Measurements from ENCODE around the gene SOX8.

The SOX8 gene

GRCh38 chr16:1029259-1029545 lies 47.6 kb downstream of the SOX8 start:
- Histone ChIP-seq H3K27ac (no peak overlapping the region), H3K4me3 (no peak overlapping the region)
- TF ChIP-seq CTCF (IDR thresholded peaks at IDR 0.05), result no peak
- DNase-seq (ENCODE audit: low spot score), result no peak

GRCh38 chr16:1030473-1030901 lies 48.9 kb downstream of the SOX8 start:
- no peak for DNase-seq (ENCODE audit: low spot score)
- TF ChIP-seq CTCF (IDR thresholded peaks at IDR 0.05), result no peak
- Histone ChIP-seq H3K4me3 (peak overlapping the region; percentile 28), H3K27ac (peak overlapping the region in 1 of 2 donors; percentile 45)

GRCh38 chr16:1031666-1032065 lies 50.1 kb downstream of the SOX8 start:
- Histone ChIP-seq H3K27ac (no peak overlapping the region), H3K4me3 (no peak overlapping the region)
- DNase-seq (ENCODE audit: low spot score), result no peak
- no peak for TF ChIP-seq CTCF (IDR thresholded peaks at IDR 0.05)

- no peak overlapping the region for H3K27ac ChIP-seq
- no peak for TF ChIP-seq CTCF (IDR thresholded peaks at IDR 0.05)
- DNase-seq (ENCODE audit: low spot score), result no peak
- no peak overlapping the region for H3K4me3 ChIP-seq
These were observed 51.0 kb downstream of the SOX8 start for GRCh38 chr16:1032607-1033006.

- H3K27ac ChIP-seq, result no peak overlapping the region
- H3K4me3 ChIP-seq, result no peak overlapping the region
- no peak for TF ChIP-seq CTCF (IDR thresholded peaks at IDR 0.05)
These were observed 51.6 kb downstream of the SOX8 start for GRCh38 chr16:1033128-1033679.

GRCh38 chr16:1034230-1035065 lies 52.9 kb downstream of the SOX8 start:
- Histone ChIP-seq H3K27ac (no peak overlapping the region), H3K4me3 (no peak overlapping the region)
- DNase-seq (ENCODE audit: low spot score), result no peak
- TF ChIP-seq CTCF (IDR thresholded peaks at IDR 0.05), result no peak

More at GRCh38 chr16:1033128-1033679, 51.6 kb downstream of the SOX8 start:
- DNase-seq (ENCODE audit: low spot score), result no peak

GRCh38 chr16:1035066-1035415 lies 53.5 kb downstream of the SOX8 start:
- TF ChIP-seq CTCF (IDR thresholded peaks at IDR 0.05), result no peak
- DNase-seq (ENCODE audit: low spot score), result no peak
- no peak overlapping the region for H3K27ac ChIP-seq

More at GRCh38 chr16:1035066-1035415, 53.5 kb downstream of the SOX8 start:
- no peak overlapping the region for H3K4me3 ChIP-seq
